ENCODE measurements around the gene SENP7.

DNA sequence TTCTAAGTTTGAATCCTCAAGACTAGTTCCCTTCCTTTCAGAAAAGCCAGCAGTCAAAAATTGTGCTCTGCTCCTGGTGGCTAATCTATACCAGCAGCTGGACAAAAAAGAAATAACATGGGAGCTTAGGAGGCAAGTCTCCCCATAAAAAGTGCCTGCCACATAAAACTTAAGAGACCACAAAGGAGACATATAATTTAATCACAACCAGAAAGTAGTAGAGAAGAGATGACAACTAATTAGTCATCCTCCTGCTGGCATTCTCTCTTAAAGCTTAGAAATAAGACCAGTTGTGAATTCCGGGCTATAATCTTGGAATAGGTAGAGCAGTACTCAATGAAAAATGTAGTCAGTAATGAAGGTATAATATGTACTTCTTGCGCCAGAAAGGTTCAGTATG, 172.4 kb downstream of the SENP7 start:
- TF ChIP-seq, protein P1, sequence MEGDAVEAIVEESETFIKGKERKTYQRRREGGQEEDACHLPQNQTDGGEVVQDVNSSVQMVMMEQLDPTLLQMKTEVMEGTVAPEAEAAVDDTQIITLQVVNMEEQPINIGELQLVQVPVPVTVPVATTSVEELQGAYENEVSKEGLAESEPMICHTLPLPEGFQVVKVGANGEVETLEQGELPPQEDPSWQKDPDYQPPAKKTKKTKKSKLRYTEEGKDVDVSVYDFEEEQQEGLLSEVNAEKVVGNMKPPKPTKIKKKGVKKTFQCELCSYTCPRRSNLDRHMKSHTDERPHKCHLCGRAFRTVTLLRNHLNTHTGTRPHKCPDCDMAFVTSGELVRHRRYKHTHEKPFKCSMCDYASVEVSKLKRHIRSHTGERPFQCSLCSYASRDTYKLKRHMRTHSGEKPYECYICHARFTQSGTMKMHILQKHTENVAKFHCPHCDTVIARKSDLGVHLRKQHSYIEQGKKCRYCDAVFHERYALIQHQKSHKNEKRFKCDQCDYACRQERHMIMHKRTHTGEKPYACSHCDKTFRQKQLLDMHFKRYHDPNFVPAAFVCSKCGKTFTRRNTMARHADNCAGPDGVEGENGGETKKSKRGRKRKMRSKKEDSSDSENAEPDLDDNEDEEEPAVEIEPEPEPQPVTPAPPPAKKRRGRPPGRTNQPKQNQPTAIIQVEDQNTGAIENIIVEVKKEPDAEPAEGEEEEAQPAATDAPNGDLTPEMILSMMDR (IDR thresholded peaks at IDR 0.05): no peak
- no peak for TF ChIP-seq POLR2AphosphoS5 (IDR thresholded peaks at IDR 0.05)

All from breast epithelium (tissue), 3 donors.